GM21381 (cell line): ENCODE data around the gene KCTD13.
A peak's percentile ranks its signal among the peaks of the same experiment; 100 is the strongest.
"Not testable (repeated sequence)": the region's sequence is repeated elsewhere in the genome, so short reads cannot be mapped to it uniquely, and the experiment has no call there.

Experiments
- ATAC-seq: cut with Tn5 transposase; IDR thresholded peaks from one replicate; pipeline ENCODE4 v1.9.1; 2021; ENCODE audit warnings: mild to moderate bottlenecking, moderate library complexity; ENCODE audit not compliant: unreplicated experiment

KCTD13 gene

GRCh38 chr16:29883987-29884386, 42.0 kb downstream of the KCTD13 start:
- ATAC-seq = no peak

GRCh38 chr16:29881050-29881449, 45.0 kb downstream of the KCTD13 start:
- no peak for ATAC-seq

- ATAC-seq = no peak
These were observed 47.9 kb downstream of the KCTD13 start for GRCh38 chr16:29878172-29878571.

GRCh38 chr16:29877266-29877961, 48.6 kb downstream of the KCTD13 start:
- no peak for ATAC-seq

- no peak for ATAC-seq
These were observed 49.3 kb downstream of the KCTD13 start for GRCh38 chr16:29876594-29877249.

- no peak for ATAC-seq
These were observed 49.8 kb downstream of the KCTD13 start for GRCh38 chr16:29876217-29876593.

- no peak for ATAC-seq
These were observed 50.8 kb downstream of the KCTD13 start for GRCh38 chr16:29875206-29875605.

GRCh38 chr16:29873319-29873718, 52.7 kb downstream of the KCTD13 start:
- no peak for ATAC-seq

- no peak for ATAC-seq
These were observed 54.0 kb downstream of the KCTD13 start for GRCh38 chr16:29871822-29872546.

GRCh38 chr16:29869067-29869466, 57.0 kb downstream of the KCTD13 start:
- ATAC-seq = not testable (repeated sequence)

- no peak for ATAC-seq
These were observed 57.5 kb downstream of the KCTD13 start for GRCh38 chr16:29868396-29869009.

GRCh38 chr16:29864205-29864604, 61.8 kb downstream of the KCTD13 start:
- ATAC-seq = no peak

- no peak for ATAC-seq
These were observed 62.4 kb downstream of the KCTD13 start for GRCh38 chr16:29863669-29863984.

- ATAC-seq = peak; percentile 90
These were observed 63.0 kb downstream of the KCTD13 start, which contains the start of gene CDIPT for GRCh38 chr16:29862884-29863668. Gene CDIPT (minus strand): TSS chr16:29863226. CDS start chr16:29862857, 369 bp downstream.

GRCh38 chr16:29862383-29862883, 63.6 kb downstream of the KCTD13 start:
- no peak for ATAC-seq

GRCh38 chr16:29860218-29860617, 65.8 kb downstream of the KCTD13 start:
- ATAC-seq = no peak

- ATAC-seq = no peak
These were observed 67.1 kb downstream of the KCTD13 start for GRCh38 chr16:29858974-29859373.

- ATAC-seq = no peak
These were observed 67.7 kb downstream of the KCTD13 start for GRCh38 chr16:29858149-29858849.

- ATAC-seq = no peak
These were observed 68.8 kb downstream of the KCTD13 start for GRCh38 chr16:29857133-29857760.
